ENCODE measurements around the gene TSGA10IP. TPM values are rescaled to one million over a fixed set of nuclear protein-coding genes. Genes with fewer than 3 reads are reported as not detected.

TSGA10IP gene
- polyA plus RNA-seq, 3 donors: 0.19 to 0.21 (median 0.20) TPM

- no peak for DNase-seq (ENCODE audit: extremely low read depth in 1 of 11, low read depth in 9 of 11, low spot score in 4 of 11)
Observed at GRCh38 chr11:65916391-65916790, 28.9 kb upstream of the TSGA10IP start.

GRCh38 chr11:65917077-65917433, 28.2 kb upstream of the TSGA10IP start:
- no peak for DNase-seq (ENCODE audit: extremely low read depth in 1 of 11, low read depth in 9 of 11, low spot score in 4 of 11)

- no peak for DNase-seq (ENCODE audit: extremely low read depth in 1 of 11, low read depth in 9 of 11, low spot score in 4 of 11)
Observed at GRCh38 chr11:65917434-65918210, 27.7 kb upstream of the TSGA10IP start.

GRCh38 chr11:65918211-65919140, 26.8 kb upstream of the TSGA10IP start, which contains the start of gene C11orf68:
C11orf68 (minus strand) TSS chr11:65919062; CDS start chr11:65919031, 31 bp downstream.
- DNase-seq (ENCODE audit: extremely low read depth in 1 of 11, low read depth in 9 of 11, low spot score in 4 of 11): no peak

- peak; percentile 86 to 98 (median 96) for DNase-seq (ENCODE audit: extremely low read depth in 1 of 11, low read depth in 9 of 11, low spot score in 4 of 11)
Observed at GRCh38 chr11:65919141-65919572, 26.1 kb upstream of the TSGA10IP start, which contains the start of gene DRAP1. DRAP1 (plus strand) TSS chr11:65919426; CDS start chr11:65919502, 76 bp downstream.

- DNase-seq (ENCODE audit: extremely low read depth in 1 of 11, low read depth in 9 of 11, low spot score in 4 of 11): peak in 1 of 11 donors; percentile 26
Observed at GRCh38 chr11:65919573-65920371, 25.5 kb upstream of the TSGA10IP start.

GRCh38 chr11:65920372-65920802, 24.9 kb upstream of the TSGA10IP start:
- DNase-seq (ENCODE audit: extremely low read depth in 1 of 11, low read depth in 9 of 11, low spot score in 4 of 11): no peak

GRCh38 chr11:65921033-65921555, 24.2 kb upstream of the TSGA10IP start:
- no peak for DNase-seq (ENCODE audit: extremely low read depth in 1 of 11, low read depth in 9 of 11, low spot score in 4 of 11)

GRCh38 chr11:65921876-65922275, 23.4 kb upstream of the TSGA10IP start:
- DNase-seq (ENCODE audit: extremely low read depth in 1 of 11, low read depth in 9 of 11, low spot score in 4 of 11): no peak

- no peak for DNase-seq (ENCODE audit: extremely low read depth in 1 of 11, low read depth in 9 of 11, low spot score in 4 of 11)
Observed at GRCh38 chr11:65922565-65922964, 22.7 kb upstream of the TSGA10IP start.

- DNase-seq (ENCODE audit: extremely low read depth in 1 of 11, low read depth in 9 of 11, low spot score in 4 of 11): no peak
Observed at GRCh38 chr11:65925397-65925796, 19.9 kb upstream of the TSGA10IP start.

GRCh38 chr11:65927904-65928397, 17.3 kb upstream of the TSGA10IP start:
- no peak for DNase-seq (ENCODE audit: extremely low read depth in 1 of 11, low read depth in 9 of 11, low spot score in 4 of 11)

- DNase-seq (ENCODE audit: extremely low read depth in 1 of 11, low read depth in 9 of 11, low spot score in 4 of 11): no peak
Observed at GRCh38 chr11:65928667-65929066, 16.6 kb upstream of the TSGA10IP start.

- no peak for DNase-seq (ENCODE audit: extremely low read depth in 1 of 11, low read depth in 9 of 11, low spot score in 4 of 11)
Observed at GRCh38 chr11:65931773-65932557, 13.3 kb upstream of the TSGA10IP start.

GRCh38 chr11:65932558-65932919, 12.7 kb upstream of the TSGA10IP start:
- no peak for DNase-seq (ENCODE audit: extremely low read depth in 1 of 11, low read depth in 9 of 11, low spot score in 4 of 11)

- no peak for DNase-seq (ENCODE audit: extremely low read depth in 1 of 11, low read depth in 9 of 11, low spot score in 4 of 11)
Observed at GRCh38 chr11:65934014-65934413, 11.3 kb upstream of the TSGA10IP start.

- no peak for DNase-seq (ENCODE audit: extremely low read depth in 1 of 11, low read depth in 9 of 11, low spot score in 4 of 11)
Observed at GRCh38 chr11:65937766-65938165, 7.5 kb upstream of the TSGA10IP start.

- DNase-seq (ENCODE audit: extremely low read depth in 1 of 11, low read depth in 9 of 11, low spot score in 4 of 11): no peak
Observed at GRCh38 chr11:65941720-65942310, 3.5 kb upstream of the TSGA10IP start.
